ENCODE data around the gene SZRD1.
A peak's percentile ranks its signal among the peaks of the same experiment; 100 is the strongest.

SZRD1 gene

GRCh38 chr1:16367258-16367967 lies 371 bp downstream of the SZRD1 start:
- DNase-seq (ENCODE audit: low read depth) = peak; percentile 76

DNA sequence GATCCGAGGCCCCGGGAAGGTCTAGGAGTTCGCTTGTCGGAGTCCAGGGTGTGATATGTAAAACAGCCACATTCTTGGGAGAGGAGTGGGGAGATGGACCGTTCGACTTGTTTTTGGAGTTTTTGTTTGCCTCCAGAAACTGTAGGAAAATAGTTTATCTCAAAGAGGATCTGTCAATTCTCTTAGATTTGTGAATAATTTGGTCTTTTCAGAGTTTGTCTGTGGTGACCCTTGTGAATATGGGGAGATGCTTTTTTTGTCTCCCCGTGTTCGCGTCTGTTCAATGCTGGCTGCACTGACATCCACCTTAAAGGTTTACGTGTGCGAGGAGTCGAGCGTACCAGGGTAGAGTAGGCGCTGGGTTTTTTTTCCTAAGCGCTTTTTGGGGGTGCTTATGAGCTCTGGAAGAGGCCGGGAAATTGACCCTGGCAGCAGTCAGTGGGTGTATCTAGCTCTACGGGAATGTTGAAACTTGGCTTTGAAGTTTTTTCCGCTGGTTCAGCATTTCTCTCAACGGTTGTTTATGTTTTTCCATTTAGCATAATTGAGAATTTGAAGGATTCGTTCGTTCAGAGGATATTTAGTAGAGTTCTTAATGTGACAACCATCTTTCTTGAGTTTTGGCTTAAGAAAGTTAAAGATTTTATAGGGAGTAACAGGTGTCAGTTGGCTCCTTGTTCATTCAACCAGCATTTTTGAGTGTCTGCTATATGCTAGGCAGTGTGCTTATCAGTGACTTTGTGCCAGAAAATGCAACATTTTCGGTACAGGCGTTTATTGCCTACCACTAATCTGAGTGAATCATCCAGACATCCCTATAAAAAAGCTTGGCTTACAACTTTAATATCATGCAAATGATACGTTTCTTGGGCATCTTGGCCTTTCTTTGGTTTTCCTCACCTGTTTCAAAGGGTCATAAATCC lies 1.2 kb downstream of the SZRD1 start:
- DNase-seq (ENCODE audit: low read depth) = no peak

GRCh38 chr1:16369821-16370220 lies 2.8 kb downstream of the SZRD1 start:
- no peak for DNase-seq (ENCODE audit: low read depth)

- DNase-seq (ENCODE audit: low read depth) = no peak
Measured at GRCh38 chr1:16371725-16372124, 4.7 kb downstream of the SZRD1 start.

GRCh38 chr1:16372535-16373285 lies 5.7 kb downstream of the SZRD1 start:
- no peak for DNase-seq (ENCODE audit: low read depth)

- DNase-seq (ENCODE audit: low read depth) = no peak
Measured at GRCh38 chr1:16374266-16374665, 7.2 kb downstream of the SZRD1 start.

GRCh38 chr1:16375521-16376340 lies 8.7 kb downstream of the SZRD1 start:
- no peak for DNase-seq (ENCODE audit: low read depth)

DNA sequence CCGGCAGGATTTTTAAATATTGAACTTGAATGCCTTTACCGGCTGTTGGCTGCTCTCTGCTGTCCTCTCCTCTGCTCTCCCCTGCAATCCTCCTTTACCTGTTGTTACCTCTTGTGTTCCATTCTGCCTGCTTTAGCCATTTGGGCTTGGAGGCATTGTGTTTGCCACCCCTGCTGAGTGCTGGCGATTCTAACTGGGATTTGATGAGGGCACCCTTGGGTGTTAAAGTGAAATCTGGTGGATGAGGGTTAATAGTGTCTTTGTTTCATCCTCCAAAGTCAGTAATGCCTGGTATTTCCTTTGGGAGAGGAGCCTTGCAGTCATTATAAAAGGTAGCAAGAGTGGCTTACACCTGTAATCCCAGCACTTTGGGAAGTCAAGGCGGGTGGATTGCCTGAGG lies 9.9 kb downstream of the SZRD1 start:
- no peak for DNase-seq (ENCODE audit: low read depth)

- DNase-seq (ENCODE audit: low read depth) = no peak
Measured at GRCh38 chr1:16378443-16378842, 11.4 kb downstream of the SZRD1 start.

DNA sequence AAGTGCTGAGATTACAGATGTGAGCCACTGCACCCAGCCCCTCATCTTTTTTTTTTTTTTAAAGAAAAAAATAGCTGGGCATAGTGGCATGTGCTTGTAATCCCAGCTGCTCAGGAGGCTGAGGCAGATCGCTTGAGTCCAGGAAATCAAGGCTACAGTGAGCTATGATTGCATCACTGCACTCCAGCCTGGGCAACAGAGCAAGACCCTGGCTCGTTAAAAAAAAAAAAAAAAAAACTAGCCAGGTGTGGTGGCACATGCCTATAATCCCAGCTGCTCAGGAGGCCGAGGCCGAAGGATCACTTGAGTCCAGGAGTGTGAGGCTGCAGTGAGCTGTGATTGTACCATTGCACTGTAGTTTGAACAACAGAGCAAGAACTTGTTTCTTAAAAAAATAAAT lies 13.8 kb downstream of the SZRD1 start:
- no peak for DNase-seq (ENCODE audit: low read depth)

DNA sequence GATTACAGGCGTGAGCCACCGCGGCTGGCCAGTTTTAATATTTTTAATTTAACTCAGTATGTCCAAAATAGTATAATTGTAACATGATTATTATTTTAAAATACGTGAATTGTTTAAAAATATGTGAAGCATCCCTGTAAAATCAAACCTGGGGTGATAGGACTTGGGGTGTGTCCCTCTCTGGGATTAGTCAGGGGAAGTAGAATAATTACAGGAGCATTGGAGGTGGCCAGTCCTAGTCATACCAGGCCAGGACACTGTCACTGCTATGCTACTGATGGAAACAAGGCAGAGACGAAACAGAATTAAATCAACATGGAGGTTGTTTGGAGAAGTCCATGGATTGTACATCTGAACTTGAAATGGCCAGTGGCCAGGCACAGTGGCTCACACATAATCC lies 16.8 kb downstream of the SZRD1 start:
- DNase-seq (ENCODE audit: low read depth) = no peak

DNA sequence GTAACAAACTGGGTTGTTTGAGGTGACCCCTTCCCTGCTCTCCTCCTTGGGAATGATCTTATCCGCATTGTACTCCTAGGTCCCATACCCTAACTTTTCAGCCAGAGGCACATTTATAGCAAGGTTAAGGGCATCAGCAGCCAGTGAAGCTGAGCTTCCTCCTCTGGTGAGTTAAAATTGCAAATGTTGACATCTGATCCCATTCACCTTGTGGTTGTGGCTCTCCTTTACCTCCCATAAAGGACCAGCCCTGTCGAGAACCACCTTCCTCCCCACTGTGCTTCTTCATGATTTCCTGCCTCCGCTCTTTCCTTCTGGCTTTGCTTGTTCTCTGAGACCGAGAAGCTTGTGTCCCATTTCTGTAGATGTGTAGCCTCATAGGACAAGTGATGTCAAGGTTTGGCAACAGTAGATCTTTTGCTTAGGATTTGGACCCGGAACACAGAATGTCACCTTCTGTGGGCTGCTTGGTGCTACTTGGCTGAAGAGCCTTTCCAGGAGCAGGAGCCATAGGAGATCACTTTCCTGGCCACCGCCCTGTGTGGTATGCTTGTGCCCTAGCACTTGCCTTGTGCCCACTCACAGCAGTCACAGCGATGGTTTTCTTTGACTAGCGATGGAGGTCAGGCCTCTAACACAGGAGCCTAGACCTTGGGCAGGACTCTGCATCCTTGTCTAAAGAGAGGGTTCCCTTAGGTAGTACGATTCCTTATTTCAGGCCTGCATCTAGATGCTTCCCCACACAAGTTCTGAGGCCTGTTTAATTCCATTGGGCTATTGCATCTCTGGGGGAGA lies 18.8 kb downstream of the SZRD1 start:
- no peak for DNase-seq (ENCODE audit: low read depth)

DNA sequence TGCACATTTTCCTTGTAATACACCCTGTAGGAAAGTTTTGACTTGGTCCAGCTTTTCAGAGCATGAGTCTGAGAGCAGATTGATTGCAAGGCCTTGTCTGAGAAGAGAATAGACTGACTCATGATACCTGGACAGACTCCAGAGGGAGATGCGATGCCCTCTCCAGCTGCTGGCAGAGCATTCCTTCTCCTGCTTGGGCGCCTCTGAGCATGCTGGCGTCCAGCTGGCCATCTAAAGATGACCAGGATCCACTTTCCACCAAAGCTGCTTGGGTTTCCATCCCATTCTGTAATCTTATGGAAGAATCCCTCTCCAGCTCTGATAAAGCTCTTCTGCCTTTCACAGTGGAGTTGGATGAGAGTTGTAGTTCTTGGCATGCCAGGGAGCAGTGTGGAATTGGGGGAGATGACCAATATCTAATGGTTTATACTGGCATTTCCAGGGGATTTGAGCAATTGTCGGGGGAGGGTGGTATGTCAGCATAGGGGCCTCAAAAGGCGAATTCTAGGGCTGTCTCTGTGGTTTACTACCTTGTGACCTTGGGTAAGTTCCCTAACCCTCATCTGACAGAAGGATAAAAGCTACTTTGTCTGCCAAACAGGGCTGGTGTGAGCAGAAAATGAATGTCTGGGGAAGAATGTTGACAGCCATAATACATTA lies 19.5 kb downstream of the SZRD1 start:
- no peak for DNase-seq (ENCODE audit: low read depth)

DNA sequence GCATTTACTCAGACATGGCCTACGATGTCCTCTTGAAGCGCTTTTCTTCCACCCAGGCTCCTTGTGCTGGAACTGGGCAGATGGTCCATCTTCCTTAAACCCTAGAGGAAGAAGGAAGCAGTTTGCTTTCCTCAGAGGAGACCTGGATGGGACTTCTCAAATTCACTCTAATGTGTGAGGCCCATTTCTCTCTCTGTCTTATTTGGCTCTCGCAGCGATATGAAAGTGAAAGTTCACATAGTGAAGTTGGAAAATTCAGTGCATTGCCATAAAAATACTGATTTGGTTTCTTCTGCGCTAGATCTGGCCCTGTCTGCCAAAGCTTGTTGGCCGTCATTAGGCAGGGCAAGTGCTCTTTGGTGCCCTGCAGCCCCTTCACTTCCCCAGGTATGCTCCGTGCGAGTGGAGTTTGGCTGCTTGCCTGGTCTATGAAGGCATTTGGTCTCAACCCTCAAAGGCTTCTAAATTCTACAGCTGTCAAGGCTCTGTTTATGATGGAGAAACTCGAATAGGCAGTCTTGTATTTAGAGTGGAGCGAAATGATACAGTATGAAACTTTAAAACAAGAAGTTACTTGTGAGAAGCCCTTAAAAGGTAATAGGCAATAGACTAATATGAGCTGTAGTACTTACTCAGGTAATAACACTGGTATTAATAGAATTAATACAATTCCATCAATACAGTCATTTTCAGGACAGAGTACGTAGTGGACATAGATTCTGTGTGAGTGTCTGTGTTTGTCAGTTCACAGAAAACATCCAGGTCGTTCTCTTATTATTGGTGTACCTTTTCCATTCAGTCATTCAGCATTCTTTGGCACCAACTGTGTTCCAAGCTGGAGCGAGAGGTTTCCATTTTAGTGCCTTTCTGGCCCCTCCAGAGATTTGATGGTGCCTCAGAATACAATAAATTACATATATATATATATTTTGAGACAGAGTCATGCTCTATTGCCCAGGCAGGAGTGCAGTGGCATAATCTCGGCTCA lies 20.5 kb downstream of the SZRD1 start:
- DNase-seq (ENCODE audit: low read depth) = no peak

DNA sequence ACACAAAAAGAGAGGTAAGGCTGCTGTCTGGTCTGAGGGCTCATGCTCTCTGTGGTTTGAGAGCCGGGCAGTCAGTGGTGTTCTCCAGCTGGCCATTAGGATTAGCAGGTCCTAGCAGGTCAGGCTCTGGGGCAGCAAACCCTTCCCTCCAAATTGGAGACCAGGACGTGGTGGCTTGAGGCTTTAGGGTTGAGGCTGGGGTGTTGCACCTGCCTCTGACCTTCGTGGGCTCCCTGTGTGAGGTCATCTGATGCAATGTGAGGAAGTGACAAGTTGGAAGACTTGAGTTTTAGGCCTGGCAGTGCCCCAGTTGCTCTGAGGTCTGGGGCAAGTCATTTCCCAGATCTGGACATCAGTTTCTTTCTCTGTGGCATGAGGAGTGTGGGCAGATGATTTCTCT lies 24.4 kb downstream of the SZRD1 start:
- DNase-seq (ENCODE audit: low read depth) = no peak

DNA sequence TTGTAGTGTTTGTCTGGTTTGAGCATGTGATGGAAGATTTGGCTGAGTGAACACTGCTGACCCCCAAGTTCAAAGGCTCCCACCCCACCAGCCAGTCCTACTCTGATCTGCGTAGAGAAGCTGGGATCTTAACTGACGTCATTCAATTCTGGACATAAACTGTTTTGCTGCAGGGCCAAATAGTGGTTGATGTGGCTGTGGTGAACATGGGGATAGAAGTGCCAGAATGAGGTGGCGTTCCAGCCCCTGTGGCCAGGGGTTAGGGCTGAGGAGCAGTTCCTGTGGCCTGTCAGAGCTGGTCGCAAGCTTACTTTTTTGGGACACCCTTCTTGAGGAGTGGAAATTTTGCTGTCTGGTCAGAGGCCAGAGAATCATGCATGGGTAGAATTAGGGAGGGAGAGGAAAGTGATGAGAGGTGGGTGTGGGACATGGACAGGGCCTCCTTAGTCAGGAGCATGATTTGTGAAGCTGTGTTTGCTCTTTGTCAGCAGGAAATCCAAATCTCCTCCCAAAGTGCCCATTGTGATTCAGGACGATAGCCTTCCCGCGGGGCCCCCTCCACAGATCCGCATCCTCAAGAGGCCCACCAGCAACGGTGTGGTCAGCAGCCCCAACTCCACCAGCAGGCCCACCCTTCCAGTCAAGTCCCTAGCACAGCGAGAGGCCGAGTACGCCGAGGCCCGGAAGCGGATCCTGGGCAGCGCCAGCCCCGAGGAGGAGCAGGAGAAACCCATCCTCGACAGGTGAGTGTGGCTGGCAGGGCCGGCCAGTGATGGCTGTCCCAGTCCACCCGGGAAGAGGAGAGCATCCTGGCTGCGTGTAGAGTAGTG lies 25.9 kb downstream of the SZRD1 start:
- no peak for DNase-seq (ENCODE audit: low read depth)

DNA sequence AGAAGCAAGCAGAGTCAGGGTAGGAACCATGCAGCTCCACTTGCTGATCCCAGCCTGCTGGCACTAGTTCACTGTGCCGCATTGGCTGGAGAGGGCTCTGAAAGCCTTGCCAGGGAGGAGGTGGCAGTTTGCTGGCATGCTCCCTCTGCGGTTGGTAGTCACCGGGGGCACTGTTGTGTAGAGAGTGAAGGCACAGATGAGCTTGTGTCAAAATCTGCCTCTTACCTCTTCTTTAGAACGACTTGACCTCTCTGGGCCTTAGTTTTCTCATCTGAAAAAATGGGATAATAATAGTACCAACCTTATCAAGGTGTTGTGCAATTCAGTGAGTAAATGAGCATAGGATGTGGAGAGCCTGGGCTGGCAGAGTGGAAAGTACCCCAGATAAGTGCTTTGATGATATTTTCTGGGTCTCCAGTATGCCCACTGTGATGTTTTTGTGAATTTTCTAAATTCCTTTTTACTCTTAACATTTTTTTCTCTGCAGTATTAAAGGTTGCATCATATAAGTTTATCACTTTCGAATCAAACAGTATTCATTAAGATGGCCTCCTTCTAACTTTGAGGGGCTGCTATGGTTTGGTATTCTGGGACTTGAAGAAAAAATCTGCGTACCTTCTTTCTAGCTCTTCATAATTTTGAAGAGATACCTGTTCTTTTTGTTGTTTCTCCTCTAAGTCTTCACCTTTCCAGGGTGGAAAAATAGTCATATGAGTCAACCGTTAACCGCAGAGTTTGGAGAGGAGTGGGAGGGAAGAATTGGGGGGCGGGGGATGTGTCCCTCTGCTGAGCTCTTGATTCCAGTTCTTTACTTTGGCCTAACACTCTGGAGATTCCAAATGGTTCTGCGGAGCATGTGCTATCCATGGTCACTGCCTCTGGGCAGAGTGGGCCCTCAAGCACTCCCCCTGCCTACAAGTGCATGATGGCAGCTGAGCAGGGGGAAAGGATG lies 26.8 kb downstream of the SZRD1 start:
- no peak for DNase-seq (ENCODE audit: low read depth)

All from T-helper 22 cell (primary cell).